K562 (cell line): ENCODE data around the gene FTL. TPM values are rescaled to one million over a fixed set of nuclear protein-coding genes. Genes with fewer than 3 reads are reported as not detected.

Source experiments
- ATF1 ChIP-seq, 2 experiments: fragments of 450-650 bp in 1 of 2; IDR thresholded peaks; 2 replicates each; pipeline ENCODE4 v1.6.1; 2016; ENCODE audit warnings: missing compliant biosample characterization in 1 of 2, missing genetic modification characterization in 1 of 2
- CCNT2 ChIP-seq: IDR thresholded peaks from 2 replicates; pipeline ENCODE4 v1.6.1; 2011; ENCODE audit warnings: borderline replicate concordance, low read depth, mild to moderate bottlenecking, moderate library complexity, mixed read lengths, low read length; ENCODE audit not compliant: insufficient read length; ENCODE audit errors: extremely low read depth
- CEBPB ChIP-seq: fragments of 450-650 bp; IDR thresholded peaks from 2 replicates; pipeline ENCODE4 v1.6.1; 2016; ENCODE audit warnings: missing genetic modification characterization, missing compliant biosample characterization
- CTBP1 ChIP-seq: fragments of 450-650 bp; IDR thresholded peaks from 2 replicates; pipeline ENCODE4 v1.6.1; 2016; ENCODE audit warnings: borderline replicate concordance
- E2F8 ChIP-seq: fragments of 450-650 bp; IDR thresholded peaks from 2 replicates; pipeline ENCODE4 v1.7.1; 2018; ENCODE audit warnings: mild to moderate bottlenecking, low read depth; ENCODE audit not compliant: partially characterized antibody
- EGR1 ChIP-seq: fragments of 450-650 bp; conservative IDR thresholded peaks from 2 replicates; pipeline ENCODE4 v1.6.1; 2017; ENCODE audit warnings: mild to moderate bottlenecking
- ELF4 ChIP-seq: fragments of 450-650 bp; formaldehyde crosslinking; IDR thresholded peaks from 2 replicates; pipeline ENCODE4 v1.4.0; 2022; ENCODE audit warnings: missing genetic modification characterization
- MTA1 ChIP-seq: fragments of 450-650 bp; IDR thresholded peaks from 2 replicates; pipeline ENCODE4 v1.6.1; 2017; ENCODE audit warnings: borderline replicate concordance
- NR1H2 ChIP-seq: sonication (generic); formaldehyde crosslinking; IDR thresholded peaks from 2 replicates; pipeline ENCODE4 v1.4.0; 2020; ENCODE audit warnings: mild to moderate bottlenecking, missing genetic modification reagents
- RBFOX2 ChIP-seq: fragments of 200-400 bp; formaldehyde crosslinking; IDR thresholded peaks from 2 replicates; pipeline ENCODE4 v1.6.1; 2017; ENCODE audit warnings: low read depth, mild to moderate bottlenecking, low read length, moderate library complexity
- SIX5 ChIP-seq, 2 experiments: IDR thresholded peaks; 2 replicates each; pipeline ENCODE4 v1.6.1; 2011; ENCODE audit warnings: low read length in 2 of 2, borderline replicate concordance in 1 of 2, low read depth in 1 of 2, mild to moderate bottlenecking in 1 of 2, moderate library complexity in 1 of 2; ENCODE audit not compliant: insufficient read depth in 1 of 2
- TCF15 ChIP-seq: fragments of 250-450 bp; sonication (Bioruptor Pico); IDR thresholded peaks from 2 replicates; pipeline ENCODE4 v1.8.0; 2022; ENCODE audit warnings: moderate library complexity, mild to moderate bottlenecking, inconsistent platforms
- THAP12 ChIP-seq: fragments of 250-450 bp; sonication (Bioruptor Pico); IDR thresholded peaks from 2 replicates; pipeline ENCODE4 v1.9.0; 2021; ENCODE audit warnings: mild to moderate bottlenecking, inconsistent platforms
- ZBTB2 ChIP-seq: fragments of 450-650 bp; IDR thresholded peaks from 2 replicates; pipeline ENCODE4 v1.6.1; 2016; ENCODE audit warnings: antibody characterized with exemption
- polyA plus RNA-seq, 8 experiments: library from polyadenylated mRNA; depleted of rRNA in 4 of 8; stranded (reverse) in 5 of 8; unstranded in 3 of 8; fragments of >200 nt; fragmentation: Nextera tagmentation in 2 of 8; fragmentation: Illumina TruSeq in 1 of 8; extraction: Ambion mirVana in 2 of 8; extraction: Trizol in 1 of 8; gene quantifications; 2 replicates each; pipeline versions ENCODE4 v1.2.1 to v1.2.3, GENCODE V29; 2011 to 2014; ENCODE audit warnings: inconsistent platforms in 1 of 8, missing spikeins in 1 of 8
- total RNA-seq, 7 experiments: library from RNA; depleted of rRNA in 6 of 7; stranded (reverse); fragments of >200 nt in 6 of 7; fragmentation: Illumina TruSeq in 2 of 7; extraction: Trizol in 2 of 7; gene quantifications; 2 replicates each; pipeline versions ENCODE4 v1.2.1 to v1.2.3, GENCODE V29; 2011 to 2021; ENCODE audit warnings: low replicate concordance in 1 of 7

The FTL gene
- total and polyA plus RNA-seq, 9 of the 15 experiments (the other 6 are each of a cell fraction or from before 2014, with no cell fraction given): 1,231 to 27,415 (median 3,965) TPM

GRCh38 chr19:48993175-48994034, 28.3 kb downstream of the FTL start, which contains the start of the genes GYS1 and RUVBL2 (continued):
- TF ChIP-seq E2F8 (peak; percentile 58), ZBTB2 (peak; percentile 89; the same call in 1 of the 2 replicates), THAP12 (peak; percentile 53; the same call in 1 of the 2 replicates), RBFOX2 (peak; percentile 78), NR1H2 (CRISPR knock-in tag) (no peak), ELF4 (CRISPR knock-in tag) (0 out of 2 replicates have a peak, but pooled peaks have one; percentile 50), TCF15 (CRISPR knock-in tag) (no peak), MTA1 (peak; percentile 75; the same call in 1 of the 2 replicates), EGR1 (peak; percentile 85), CCNT2 (peak; percentile 89), SIX5 (IDR thresholded peaks at IDR 0.05; ENCODE audit: borderline replicate concordance in 1 of 2, insufficient read depth in 1 of 2, low read depth in 1 of 2, low read length in 2 of 2) (peak in 1 of 2 experiments; percentile 30; a peak in 1 of 4 replicates), CEBPB (tag) (peak; percentile 79), CTBP1 (peak; percentile 65; the same call in 1 of the 2 replicates), ATF1 (CRISPR knock-in tag; IDR thresholded peaks at IDR 0.05) (peak; percentile 51; the same call in 1 of the 2 replicates), ATF1 (tag; IDR thresholded peaks at IDR 0.05) (peak; percentile 92)
